ENCODE measurements around the gene PIGU. TPM values are rescaled to one million over a fixed set of nuclear protein-coding genes. Genes with fewer than 3 reads are reported as not detected.
"Not testable (repeated sequence)": the region's sequence is repeated elsewhere in the genome, so short reads cannot be mapped to it uniquely, and the experiment has no call there.

The PIGU gene
- total RNA-seq, 1 experiment from 2014 or later, result 24.4 TPM

GRCh38 chr20:34703061-34703423, 26.1 kb upstream of the PIGU start:
- Histone ChIP-seq H3K4me1 (replicated peaks) (peaks cover 18% of the 10 kb centered on the region), H3K27ac (no peak overlapping the region), H3K36me3 (peaks cover 5% of the 10 kb centered on the region), H3K4me3 (peak overlapping the region; percentile 98), H3K27me3 (replicated peaks) (no peaks in the 10 kb centered on the region), H3K9me3 (replicated peaks) (no peaks in the 10 kb centered on the region)
- no peak for DNase-seq (ENCODE audit: low read depth in 1 of 2, low spot score in 2 of 2)

GRCh38 chr20:34701405-34702085, 24.7 kb upstream of the PIGU start:
- no peaks in the 10 kb centered on the region for H3K27me3 ChIP-seq (replicated peaks)
- no peak for DNase-seq (ENCODE audit: low read depth in 1 of 2, low spot score in 2 of 2)

GRCh38 chr20:34693414-34693813, 16.5 kb upstream of the PIGU start:
- no peak for DNase-seq (ENCODE audit: low read depth in 1 of 2, low spot score in 2 of 2)
- H3K9me3 ChIP-seq (replicated peaks), result no peaks in the 10 kb centered on the region
- H3K4me1 ChIP-seq (replicated peaks), result no peaks in the 10 kb centered on the region; the same call in 1 of the 2 replicates
- no peaks in the 10 kb centered on the region for H3K27me3 ChIP-seq (replicated peaks)
- H3K36me3 ChIP-seq, result no peaks in the 10 kb centered on the region
- no peak overlapping the region for H3K27ac ChIP-seq
- no peak overlapping the region for H3K4me3 ChIP-seq

More at GRCh38 chr20:34701405-34702085, 24.7 kb upstream of the PIGU start:
- no peak overlapping the region for H3K4me3 ChIP-seq
- H3K27ac ChIP-seq, result no peak overlapping the region
- H3K4me1 ChIP-seq (replicated peaks), result peaks cover 18% of the 10 kb centered on the region
- H3K9me3 ChIP-seq (replicated peaks), result no peaks in the 10 kb centered on the region
- peaks cover 5% of the 10 kb centered on the region for H3K36me3 ChIP-seq

GRCh38 chr20:34691838-34692237, 14.9 kb upstream of the PIGU start:
- Histone ChIP-seq H3K27me3 (replicated peaks) (no peaks in the 10 kb centered on the region), H3K27ac (no peak overlapping the region), H3K4me3 (no peak overlapping the region), H3K36me3 (no peaks in the 10 kb centered on the region), H3K9me3 (replicated peaks) (no peaks in the 10 kb centered on the region), H3K4me1 (replicated peaks) (no peaks in the 10 kb centered on the region; the same call in 1 of the 2 replicates)
- no peak for DNase-seq (ENCODE audit: low read depth in 1 of 2, low spot score in 2 of 2)

- DNase-seq (ENCODE audit: low read depth in 1 of 2, low spot score in 2 of 2), result peak; percentile 58 to 62
- H3K4me1 ChIP-seq (replicated peaks), result no peaks in the 10 kb centered on the region; the same call in 1 of the 2 replicates
- no peaks in the 10 kb centered on the region for H3K27me3 ChIP-seq (replicated peaks)
- H3K27ac ChIP-seq, result peak overlapping the region; percentile 4; the same call in 1 of the 2 replicates
- H3K4me3 ChIP-seq, result no peak overlapping the region
- H3K9me3 ChIP-seq (replicated peaks), result no peaks in the 10 kb centered on the region
- no peaks in the 10 kb centered on the region for H3K36me3 ChIP-seq
Measured at GRCh38 chr20:34689486-34689885, 12.6 kb upstream of the PIGU start.

- Histone ChIP-seq H3K9me3 (replicated peaks) (no peaks in the 10 kb centered on the region), H3K27ac (no peak overlapping the region), H3K4me1 (replicated peaks) (no peaks in the 10 kb centered on the region), H3K4me3 (no peak overlapping the region), H3K36me3 (no peaks in the 10 kb centered on the region), H3K27me3 (replicated peaks) (no peaks in the 10 kb centered on the region)
- no peak for DNase-seq (ENCODE audit: low read depth in 1 of 2, low spot score in 2 of 2)
Measured at GRCh38 chr20:34683667-34684066, 6.8 kb upstream of the PIGU start.

GRCh38 chr20:34680586-34681175, 3.8 kb upstream of the PIGU start:
- H3K36me3 ChIP-seq, result no peaks in the 10 kb centered on the region
- H3K27me3 ChIP-seq (replicated peaks), result no peaks in the 10 kb centered on the region
- H3K9me3 ChIP-seq (replicated peaks), result no peaks in the 10 kb centered on the region
- H3K4me3 ChIP-seq, result no peak overlapping the region
- H3K4me1 ChIP-seq (replicated peaks), result peaks cover 3% of the 10 kb centered on the region; the same call in 1 of the 2 replicates
- DNase-seq (ENCODE audit: low read depth in 1 of 2, low spot score in 2 of 2), result no peak
- no peak overlapping the region for H3K27ac ChIP-seq

GRCh38 chr20:34675993-34676641, 775 bp downstream of the PIGU start:
- Histone ChIP-seq H3K27me3 (replicated peaks) (no peaks in the 10 kb centered on the region), H3K27ac (no peak overlapping the region), H3K36me3 (no peaks in the 10 kb centered on the region), H3K9me3 (replicated peaks) (no peaks in the 10 kb centered on the region), H3K4me3 (peak overlapping the region; percentile 66), H3K4me1 (replicated peaks) (peaks cover 3% of the 10 kb centered on the region; the same call in 1 of the 2 replicates)
- DNase-seq (ENCODE audit: low read depth in 1 of 2, low spot score in 2 of 2), result no peak

GRCh38 chr20:34675561-34675960, 1.3 kb downstream of the PIGU start:
- Histone ChIP-seq H3K4me3 (no peak overlapping the region), H3K9me3 (replicated peaks) (no peaks in the 10 kb centered on the region)
- no peak for DNase-seq (ENCODE audit: low read depth in 1 of 2, low spot score in 2 of 2)

GRCh38 chr20:34673412-34673811, 3.5 kb downstream of the PIGU start:
- H3K27me3 ChIP-seq (replicated peaks), result no peaks in the 10 kb centered on the region
- peaks cover 3% of the 10 kb centered on the region; the same call in 1 of the 2 replicates for H3K4me1 ChIP-seq (replicated peaks)
- no peak for DNase-seq (ENCODE audit: low read depth in 1 of 2, low spot score in 2 of 2)
- no peak overlapping the region for H3K4me3 ChIP-seq
- no peaks in the 10 kb centered on the region for H3K36me3 ChIP-seq
- no peak overlapping the region for H3K27ac ChIP-seq
- no peaks in the 10 kb centered on the region for H3K9me3 ChIP-seq (replicated peaks)

More at GRCh38 chr20:34675561-34675960, 1.3 kb downstream of the PIGU start:
- Histone ChIP-seq H3K27me3 (replicated peaks) (no peaks in the 10 kb centered on the region), H3K36me3 (no peaks in the 10 kb centered on the region), H3K4me1 (replicated peaks) (peaks cover 3% of the 10 kb centered on the region; the same call in 1 of the 2 replicates), H3K27ac (no peak overlapping the region)

GRCh38 chr20:34669094-34669493, 7.8 kb downstream of the PIGU start:
- DNase-seq (ENCODE audit: low read depth in 1 of 2, low spot score in 2 of 2), result no peak
- Histone ChIP-seq H3K36me3 (no peaks in the 10 kb centered on the region), H3K4me1 (replicated peaks) (no peaks in the 10 kb centered on the region), H3K9me3 (replicated peaks) (no peaks in the 10 kb centered on the region), H3K27me3 (replicated peaks) (no peaks in the 10 kb centered on the region), H3K4me3 (no peak overlapping the region), H3K27ac (no peak overlapping the region)

- not testable (repeated sequence) for H3K27ac ChIP-seq; H3K4me1 ChIP-seq (replicated peaks); H3K4me3 ChIP-seq; H3K36me3 ChIP-seq; DNase-seq (ENCODE audit: low read depth in 1 of 2, low spot score in 2 of 2); H3K9me3 ChIP-seq (replicated peaks); H3K27me3 ChIP-seq (replicated peaks)
Measured at GRCh38 chr20:34664751-34665150, 12.1 kb downstream of the PIGU start.

GRCh38 chr20:34663213-34663943, 13.5 kb downstream of the PIGU start:
- DNase-seq (ENCODE audit: low read depth in 1 of 2, low spot score in 2 of 2), result no peak
- Histone ChIP-seq H3K27me3 (replicated peaks) (no peaks in the 10 kb centered on the region), H3K27ac (no peak overlapping the region), H3K9me3 (replicated peaks) (no peaks in the 10 kb centered on the region), H3K4me3 (no peak overlapping the region), H3K36me3 (no peaks in the 10 kb centered on the region), H3K4me1 (replicated peaks) (no peaks in the 10 kb centered on the region)

- not testable (repeated sequence) for H3K9me3 ChIP-seq (replicated peaks); H3K27me3 ChIP-seq (replicated peaks); H3K36me3 ChIP-seq; H3K4me1 ChIP-seq (replicated peaks); H3K4me3 ChIP-seq; H3K27ac ChIP-seq; DNase-seq (ENCODE audit: low read depth in 1 of 2, low spot score in 2 of 2)
Measured at GRCh38 chr20:34661811-34662210, 15.1 kb downstream of the PIGU start.

Data from SJSA1 (cell line).